Lower leg skin (tissue), 3 donors: ENCODE results near the gene OPTC.

Experiments
- CTCF ChIP-seq, 3 donors: fragments of 450-650 bp; IDR thresholded peaks; one replicate each; pipeline ENCODE4 v1.5.1; 2016; ENCODE audit warnings: antibody characterized with exemption in 3 of 3, mild to moderate bottlenecking in 3 of 3, moderate library complexity in 2 of 3
- POLR2A ChIP-seq, 2 donors: fragments of 450-650 bp; IDR thresholded peaks; one replicate each; pipeline ENCODE4 v1.6.1; 2016 to 2017; ENCODE audit warnings: antibody characterized with exemption in 2 of 2, mild to moderate bottlenecking in 1 of 2, moderate library complexity in 1 of 2

DNA sequence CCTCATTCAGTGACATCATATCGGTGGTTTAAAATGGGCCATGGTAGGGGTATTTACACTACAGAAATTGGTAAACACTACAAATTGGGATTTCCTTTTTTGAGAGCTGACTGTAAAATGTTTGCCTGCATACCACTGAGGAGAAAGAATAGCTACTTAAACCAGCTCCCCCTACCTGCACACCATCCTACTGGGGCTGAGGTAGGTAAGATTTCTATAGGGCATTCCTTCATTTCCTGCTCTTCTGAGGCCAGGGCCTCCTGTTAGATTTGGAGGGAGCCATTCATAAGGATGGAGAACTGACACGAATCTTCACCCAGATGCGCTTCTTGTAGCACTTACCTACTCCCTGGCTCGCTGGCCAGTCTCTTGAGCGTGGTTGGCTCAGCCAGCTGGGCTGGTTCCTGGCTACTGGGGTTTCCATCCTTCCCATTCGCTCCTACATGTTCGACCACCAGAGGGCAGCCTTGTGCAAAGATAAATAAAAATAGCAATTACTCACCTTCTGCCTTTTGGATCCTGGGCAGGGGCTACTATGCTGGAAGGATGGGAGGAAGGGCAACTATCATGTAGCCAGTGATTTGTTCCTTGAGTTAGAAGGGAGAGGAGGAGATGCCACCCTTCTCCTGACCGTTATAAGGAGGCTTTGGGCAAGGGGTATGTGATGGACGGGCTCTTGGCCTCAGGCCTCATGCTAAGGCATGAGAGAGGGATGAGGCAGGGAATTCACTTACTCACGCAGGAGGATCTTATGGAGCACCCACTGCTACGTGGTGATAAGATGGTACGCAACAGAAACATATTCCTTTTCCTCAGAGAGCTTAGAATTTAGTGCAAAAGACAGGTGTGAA, 10.7 kb downstream of the OPTC start:
- TF ChIP-seq POLR2A (IDR thresholded peaks at IDR 0.05) (no peak), CTCF (IDR thresholded peaks at IDR 0.05) (peak in 1 of 3 donors; percentile 62)
